ENCODE measurements around the gene ZNF827.

ZNF827 gene

DNA sequence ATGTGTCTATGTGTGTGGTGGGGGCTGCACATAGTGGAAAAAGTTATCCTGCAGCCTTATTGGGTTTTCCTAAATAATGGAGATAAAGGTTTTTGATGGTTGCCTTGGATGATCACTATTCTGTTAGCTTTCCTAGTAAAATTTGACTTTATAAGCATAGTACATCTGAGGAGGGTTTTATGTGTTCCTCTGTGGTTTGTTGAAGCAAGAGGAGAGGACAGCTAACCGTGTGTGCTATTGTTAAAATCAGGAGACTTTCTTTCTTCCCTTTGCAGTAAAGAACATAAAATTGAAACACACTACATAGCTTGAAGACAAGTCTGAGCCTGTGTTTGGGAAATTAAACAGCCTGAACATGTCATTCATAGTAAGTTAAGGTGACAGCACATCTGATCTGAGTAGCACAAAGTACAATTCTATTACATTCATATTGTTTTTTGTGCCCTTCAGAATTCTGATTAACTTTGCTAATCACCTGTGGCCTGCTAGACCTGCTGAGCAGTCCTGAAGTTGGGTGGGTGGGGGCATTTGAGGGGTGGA, 221.9 kb downstream of the ZNF827 start:
- DNase-seq (ENCODE audit: low read depth, low spot score) = no peak

DNA sequence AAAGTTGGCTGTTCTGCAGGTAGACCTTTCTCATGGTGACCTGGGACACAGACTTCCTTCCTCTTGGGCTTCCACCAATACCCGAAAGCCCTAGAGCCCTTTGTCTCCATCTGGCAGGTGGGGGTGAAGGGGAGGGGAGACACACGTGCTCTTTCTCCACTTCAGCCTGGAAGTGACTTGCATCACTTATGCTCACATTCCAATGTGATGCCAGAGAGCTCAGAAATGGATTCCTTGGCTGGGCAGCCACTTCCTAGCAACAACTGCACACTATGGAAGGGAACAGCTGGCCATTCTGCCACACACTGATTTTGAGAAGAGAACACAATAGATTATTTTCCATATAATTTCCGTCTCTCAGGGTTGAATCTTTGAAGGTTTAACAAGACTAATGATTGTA, 222.4 kb downstream of the ZNF827 start:
- DNase-seq (ENCODE audit: low read depth, low spot score) = no peak

DNA sequence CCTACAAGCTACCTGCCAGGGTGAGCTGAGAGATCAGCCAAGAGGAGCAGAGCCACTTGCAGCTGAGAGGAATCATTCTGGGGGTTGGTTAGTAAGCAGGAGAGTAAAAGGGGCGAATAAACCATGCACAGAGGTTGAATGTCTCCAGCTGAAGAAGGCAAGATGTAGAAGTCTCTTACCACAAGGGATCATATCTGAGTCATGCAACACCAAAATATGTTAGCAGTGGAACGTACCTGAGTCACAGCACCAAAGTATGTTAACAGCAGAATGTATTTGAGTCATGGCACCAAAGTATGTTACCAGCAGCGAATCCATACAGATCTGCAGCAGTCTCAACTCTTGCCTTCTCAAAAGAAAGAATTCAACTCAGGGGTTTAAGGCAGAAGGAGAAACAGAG, 228.8 kb downstream of the ZNF827 start:
- no peak for DNase-seq (ENCODE audit: low read depth, low spot score)

DNA sequence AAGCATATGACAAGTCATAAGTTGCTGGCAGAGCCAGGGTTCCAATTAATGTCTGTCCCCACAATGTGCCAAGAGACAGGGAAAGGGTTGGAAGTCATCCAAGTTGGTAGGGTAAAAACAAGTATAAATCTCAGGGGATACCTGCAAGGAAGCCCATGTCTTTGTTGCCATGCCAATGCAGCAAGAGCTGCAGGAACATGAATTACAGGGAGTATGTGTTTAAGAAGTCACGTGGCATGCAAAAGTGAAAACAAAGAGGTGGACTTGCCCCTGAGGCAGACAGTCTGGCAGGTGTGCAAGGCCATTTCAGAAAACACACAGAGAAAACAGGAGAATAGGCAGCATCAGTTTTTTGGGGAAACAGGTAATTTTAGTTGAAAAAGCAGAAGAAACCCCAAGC, 229.3 kb downstream of the ZNF827 start:
- no peak for DNase-seq (ENCODE audit: low read depth, low spot score)

Data from iPS DF 19.7 (cell line).